Loucy (cell line): ENCODE data around the gene GAS2L2.

Experiments used
- H2AFZ ChIP-seq: fragments of 200-600 bp; sonication (generic); 2 replicates; pipeline ENCODE4 v1.6.0; 2016; ENCODE audit warnings: antibody characterized with exemption, mild to moderate bottlenecking, low read length, moderate library complexity
- H3F3A ChIP-seq: fragments of 200-600 bp; 2 replicates; pipeline ENCODE4 v1.6.0; 2016; ENCODE audit warnings: antibody characterized with exemption, low read depth, mild to moderate bottlenecking
- H3K27me3 ChIP-seq: fragments of 200-600 bp; sonication (generic); 2 replicates; pipeline ENCODE4 v1.6.1; 2014; ENCODE audit warnings: low read length, mild to moderate bottlenecking; ENCODE audit not compliant: insufficient read depth, poor library complexity, severe bottlenecking
- H3K36me3 ChIP-seq: fragments of 200-600 bp; sonication (generic); 2 replicates; pipeline ENCODE4 v1.6.1; 2016; ENCODE audit warnings: low read length; ENCODE audit not compliant: insufficient read depth
- H3K4me1 ChIP-seq: fragments of 200-600 bp; sonication (generic); 2 replicates; pipeline ENCODE4 v1.5.1; 2014; ENCODE audit warnings: low read length, mild to moderate bottlenecking; ENCODE audit not compliant: insufficient read depth, poor library complexity, severe bottlenecking
- H3K4me2 ChIP-seq: fragments of 200-600 bp; sonication (generic); 2 replicates; pipeline ENCODE4 v1.6.0; 2014; ENCODE audit warnings: antibody characterized with exemption, low read length, low read depth, mild to moderate bottlenecking; ENCODE audit not compliant: poor library complexity, severe bottlenecking
- H3K4me3 ChIP-seq: fragments of 200-600 bp; sonication (generic); 2 replicates; pipeline ENCODE4 v1.5.1; 2014; ENCODE audit warnings: low read length, mild to moderate bottlenecking, mixed read lengths; ENCODE audit not compliant: poor library complexity, severe bottlenecking
- H3K79me2 ChIP-seq: fragments of 200-600 bp; sonication (generic); 2 replicates; pipeline ENCODE4 v1.6.1; 2014; ENCODE audit warnings: low read length; ENCODE audit not compliant: insufficient read depth
- H3K9ac ChIP-seq: fragments of 200-600 bp; sonication (generic); 2 replicates; pipeline ENCODE4 v1.6.0; 2014; ENCODE audit warnings: mild to moderate bottlenecking, low read depth, low read length, moderate library complexity; ENCODE audit not compliant: poor library complexity, severe bottlenecking
- H3K9me2 ChIP-seq: fragments of 200-600 bp; sonication (generic); replicated peaks from 2 replicates; pipeline ENCODE4 v1.6.1; 2016; ENCODE audit warnings: low read depth, low read length, mixed read lengths
- H3K9me3 ChIP-seq: fragments of 200-600 bp; sonication (generic); 2 replicates; pipeline ENCODE4 v1.6.1; 2014; ENCODE audit warnings: mild to moderate bottlenecking, antibody characterized with exemption, low read length, low read depth; ENCODE audit not compliant: insufficient read depth
- H4K20me1 ChIP-seq: fragments of 200-600 bp; sonication (generic); 2 replicates; pipeline ENCODE4 v1.6.0; 2014; ENCODE audit warnings: antibody characterized with exemption, low read length, mild to moderate bottlenecking; ENCODE audit not compliant: insufficient read depth, poor library complexity, severe bottlenecking
- EZH2phosphoT487 ChIP-seq: fragments of 200-600 bp; IDR thresholded peaks from 2 replicates; pipeline ENCODE4 v1.6.1; 2018; ENCODE audit warnings: antibody characterized with exemption, mild to moderate bottlenecking, moderate library complexity, borderline replicate concordance
- TF ChIP-seq, protein P1 (sequence below): fragments of 200-600 bp; sonication (generic); conservative IDR thresholded peaks from 2 replicates; pipeline ENCODE4 v1.5.1; 2014; ENCODE audit warnings: mild to moderate bottlenecking, antibody characterized with exemption, low read length

Gene GAS2L2

DNA sequence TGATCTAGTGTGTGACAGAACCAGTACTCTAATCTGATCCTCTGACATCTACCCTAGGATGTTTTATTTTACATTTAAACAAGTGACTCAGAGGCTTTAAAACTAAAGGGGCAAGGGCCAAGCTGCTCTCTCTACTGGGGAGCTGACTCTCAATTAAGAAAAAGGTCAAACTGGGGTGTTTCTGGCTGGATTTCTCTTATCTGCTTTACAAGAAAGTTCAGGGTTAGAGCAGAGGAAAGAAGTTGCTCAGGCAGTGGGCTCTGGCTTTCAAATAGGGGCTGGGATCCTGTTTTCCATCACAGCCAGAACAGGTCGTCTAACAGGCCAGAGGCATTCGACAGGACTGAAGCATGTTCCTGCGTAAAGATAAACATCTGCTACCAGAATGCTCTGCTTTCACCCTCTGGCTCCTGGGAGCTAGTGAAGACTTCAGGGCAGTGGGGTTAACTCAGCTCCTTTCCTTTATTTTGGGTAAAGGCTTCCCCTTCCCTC is 33.9 kb upstream of the GAS2L2 start:
- Histone ChIP-seq H3K9me2 (no peaks in the 10 kb centered on the region), H3K4me1 (peaks cover 35% of the 10 kb centered on the region), H3K9me3 (no peaks in the 10 kb centered on the region), H3K9ac (peak overlapping the region; percentile 18), H3K4me3 (no peak overlapping the region), H2AFZ (peak overlapping the region; percentile 41; the same call in 1 of the 2 replicates), H4K20me1 (no peaks in the 10 kb centered on the region), H3K27me3 (no peaks in the 10 kb centered on the region), H3K79me2 (no peaks in the 10 kb centered on the region), H3K36me3 (no peaks in the 10 kb centered on the region), H3K4me2 (no peak overlapping the region), H3F3A (no peaks in the 10 kb centered on the region)
- TF ChIP-seq, protein P1, sequence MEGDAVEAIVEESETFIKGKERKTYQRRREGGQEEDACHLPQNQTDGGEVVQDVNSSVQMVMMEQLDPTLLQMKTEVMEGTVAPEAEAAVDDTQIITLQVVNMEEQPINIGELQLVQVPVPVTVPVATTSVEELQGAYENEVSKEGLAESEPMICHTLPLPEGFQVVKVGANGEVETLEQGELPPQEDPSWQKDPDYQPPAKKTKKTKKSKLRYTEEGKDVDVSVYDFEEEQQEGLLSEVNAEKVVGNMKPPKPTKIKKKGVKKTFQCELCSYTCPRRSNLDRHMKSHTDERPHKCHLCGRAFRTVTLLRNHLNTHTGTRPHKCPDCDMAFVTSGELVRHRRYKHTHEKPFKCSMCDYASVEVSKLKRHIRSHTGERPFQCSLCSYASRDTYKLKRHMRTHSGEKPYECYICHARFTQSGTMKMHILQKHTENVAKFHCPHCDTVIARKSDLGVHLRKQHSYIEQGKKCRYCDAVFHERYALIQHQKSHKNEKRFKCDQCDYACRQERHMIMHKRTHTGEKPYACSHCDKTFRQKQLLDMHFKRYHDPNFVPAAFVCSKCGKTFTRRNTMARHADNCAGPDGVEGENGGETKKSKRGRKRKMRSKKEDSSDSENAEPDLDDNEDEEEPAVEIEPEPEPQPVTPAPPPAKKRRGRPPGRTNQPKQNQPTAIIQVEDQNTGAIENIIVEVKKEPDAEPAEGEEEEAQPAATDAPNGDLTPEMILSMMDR, result no peak
- TF ChIP-seq EZH2phosphoT487, result no peak

DNA sequence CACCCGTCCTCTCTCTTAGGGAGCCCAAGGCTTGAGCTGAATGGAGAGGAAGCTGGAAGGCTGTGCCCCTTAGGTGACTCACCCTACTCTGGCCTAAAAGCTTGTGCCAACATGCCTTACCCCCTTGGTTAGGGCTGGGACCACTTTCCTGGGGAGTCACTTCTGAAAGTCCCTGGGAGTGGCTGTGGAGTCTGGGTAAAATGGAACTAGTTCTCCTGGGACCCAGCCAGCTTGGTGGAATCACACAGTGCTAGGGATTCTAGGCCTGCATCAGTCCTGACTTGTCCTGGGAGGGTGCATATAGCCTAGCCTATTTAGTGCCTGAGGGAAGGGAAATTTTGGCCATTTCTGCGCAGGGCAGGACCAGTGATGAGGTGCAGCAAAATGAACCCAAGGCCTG is 31.9 kb upstream of the GAS2L2 start:
- no peak overlapping the region for H3K9ac ChIP-seq
- no peaks in the 10 kb centered on the region for H4K20me1 ChIP-seq
- no peak overlapping the region for H2AFZ ChIP-seq
- H3K4me2 ChIP-seq, result no peak overlapping the region
- no peaks in the 10 kb centered on the region for H3K9me2 ChIP-seq
- H3K27me3 ChIP-seq, result no peaks in the 10 kb centered on the region
- peaks cover 31% of the 10 kb centered on the region for H3K4me1 ChIP-seq
- H3K79me2 ChIP-seq, result no peaks in the 10 kb centered on the region
- H3K36me3 ChIP-seq, result no peaks in the 10 kb centered on the region
- H3K9me3 ChIP-seq, result no peaks in the 10 kb centered on the region
- TF ChIP-seq EZH2phosphoT487, result no peak
- TF ChIP-seq, protein P1, result no peak
- H3F3A ChIP-seq, result no peaks in the 10 kb centered on the region
- H3K4me3 ChIP-seq, result no peak overlapping the region

DNA sequence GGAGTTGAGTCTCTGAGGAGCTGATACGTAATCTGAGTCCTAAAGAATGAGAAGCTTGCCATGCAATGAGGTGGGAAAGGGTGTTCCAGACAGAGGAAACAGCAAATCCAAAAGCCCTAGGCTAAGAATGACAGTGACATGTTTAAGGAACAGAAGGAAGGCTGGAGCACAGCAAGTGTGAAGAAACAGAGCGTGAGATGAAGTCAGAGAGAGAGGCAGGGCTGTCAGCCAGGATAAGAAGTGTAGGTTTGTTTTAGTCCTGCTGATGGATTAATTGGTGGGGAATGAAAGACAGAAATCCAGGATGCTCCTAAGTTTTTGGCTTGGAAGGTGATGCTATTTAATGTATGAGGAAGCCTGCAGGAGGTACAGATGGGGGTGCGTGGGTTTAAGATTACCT is 27.9 kb upstream of the GAS2L2 start:
- Histone ChIP-seq H3K4me2 (no peak overlapping the region), H3K9ac (no peak overlapping the region), H3K9me2 (no peaks in the 10 kb centered on the region), H3K79me2 (no peaks in the 10 kb centered on the region), H3K4me3 (no peak overlapping the region), H3K36me3 (no peaks in the 10 kb centered on the region), H3F3A (no peaks in the 10 kb centered on the region), H3K27me3 (no peaks in the 10 kb centered on the region), H4K20me1 (no peaks in the 10 kb centered on the region), H3K4me1 (peaks cover 4% of the 10 kb centered on the region), H3K9me3 (no peaks in the 10 kb centered on the region), H2AFZ (no peak overlapping the region)
- TF ChIP-seq EZH2phosphoT487, result no peak
- TF ChIP-seq, protein P1, result no peak
